GM18498 (cell line): ENCODE measurements around the gene CPEB3.
"Not testable (repeated sequence)": the region's sequence is repeated elsewhere in the genome, so short reads cannot be mapped to it uniquely, and the experiment has no call there.

Experiments
- ATAC-seq: cut with Tn5 transposase; IDR thresholded peaks from one replicate; pipeline ENCODE4 v1.9.1; 2021; ENCODE audit warnings: mild to moderate bottlenecking, moderate library complexity; ENCODE audit not compliant: unreplicated experiment

The CPEB3 gene

GRCh38 chr10:92216608-92217007 lies 74.3 kb downstream of the CPEB3 start:
- ATAC-seq, result not testable (repeated sequence)

GRCh38 chr10:92215222-92215621 lies 75.7 kb downstream of the CPEB3 start:
- ATAC-seq, result not testable (repeated sequence)

- no peak for ATAC-seq
Measured at GRCh38 chr10:92213049-92213448, 77.8 kb downstream of the CPEB3 start.

GRCh38 chr10:92208736-92209135 lies 82.1 kb downstream of the CPEB3 start:
- ATAC-seq, result no peak

- ATAC-seq, result no peak
Measured at GRCh38 chr10:92208157-92208720, 82.6 kb downstream of the CPEB3 start.

GRCh38 chr10:92207061-92207460 lies 83.8 kb downstream of the CPEB3 start:
- no peak for ATAC-seq

- ATAC-seq, result no peak
Measured at GRCh38 chr10:92203919-92204623, 86.8 kb downstream of the CPEB3 start.

GRCh38 chr10:92202536-92202935 lies 88.3 kb downstream of the CPEB3 start:
- no peak for ATAC-seq

GRCh38 chr10:92200564-92200963 lies 90.3 kb downstream of the CPEB3 start:
- no peak for ATAC-seq

GRCh38 chr10:92187101-92187500 lies 103.8 kb downstream of the CPEB3 start:
- peak; percentile 57 for ATAC-seq

- no peak for ATAC-seq
Measured at GRCh38 chr10:92184977-92185376, 105.9 kb downstream of the CPEB3 start.

- no peak for ATAC-seq
Measured at GRCh38 chr10:92183199-92183598, 107.7 kb downstream of the CPEB3 start.

- ATAC-seq, result no peak
Measured at GRCh38 chr10:92181575-92181974, 109.3 kb downstream of the CPEB3 start.

GRCh38 chr10:92180399-92180798 lies 110.5 kb downstream of the CPEB3 start:
- ATAC-seq, result no peak

GRCh38 chr10:92177546-92177945 lies 113.3 kb downstream of the CPEB3 start:
- ATAC-seq, result no peak

GRCh38 chr10:92175164-92175563 lies 115.7 kb downstream of the CPEB3 start:
- ATAC-seq, result no peak

GRCh38 chr10:92173996-92174395 lies 116.9 kb downstream of the CPEB3 start:
- no peak for ATAC-seq

- no peak for ATAC-seq
Measured at GRCh38 chr10:92164036-92164696, 126.7 kb downstream of the CPEB3 start.

GRCh38 chr10:92162541-92162940 lies 128.3 kb downstream of the CPEB3 start:
- no peak for ATAC-seq

- ATAC-seq, result no peak
Measured at GRCh38 chr10:92156874-92157773, 133.8 kb downstream of the CPEB3 start.

GRCh38 chr10:92150823-92151222 lies 140.1 kb downstream of the CPEB3 start:
- ATAC-seq, result no peak
